SK-N-SH treated with all-trans-retinoic acid at 6 μM for 48 hours (cell line): ENCODE data around the gene CCDC57.

ENCODE experiments used
- ATAC-seq: fragments of 200-7000 bp; cut with Tn5 transposase; 3 replicates; pipeline ENCODE4 v1.9.1; 2020; ENCODE audit warnings: mild to moderate bottlenecking, moderate library complexity
- ARNTL ChIP-seq: fragments of 450-650 bp; formaldehyde crosslinking; IDR thresholded peaks from 2 replicates; pipeline ENCODE4 v1.5.0; 2020; ENCODE audit warnings: low read depth, mild to moderate bottlenecking, moderate library complexity, borderline replicate concordance
- BACH2 ChIP-seq: fragments of 250-450 bp; sonication (Bioruptor Pico); IDR thresholded peaks from 2 replicates; pipeline ENCODE4 v1.9.0; 2021; ENCODE audit warnings: mild to moderate bottlenecking, borderline replicate concordance
- CSDC2 ChIP-seq: fragments of 250-450 bp; sonication (Bioruptor Pico); IDR thresholded peaks from 2 replicates; pipeline ENCODE4 v1.5.0; 2020; ENCODE audit warnings: mild to moderate bottlenecking, moderate library complexity
- ESRRG ChIP-seq: fragments of 250-450 bp; sonication (Bioruptor Pico); IDR thresholded peaks from 2 replicates; pipeline ENCODE4 v1.6.1; 2021; ENCODE audit warnings: mild to moderate bottlenecking
- GLIS3 ChIP-seq: fragments of 250-450 bp; sonication (Bioruptor Pico); IDR thresholded peaks from 2 replicates; pipeline ENCODE4 v1.5.0; 2020; ENCODE audit warnings: mild to moderate bottlenecking, moderate library complexity
- ISL1 ChIP-seq: fragments of 250-450 bp; sonication (Bioruptor Pico); IDR thresholded peaks from 2 replicates; pipeline ENCODE4 v2.1.2; 2022; ENCODE audit warnings: mild to moderate bottlenecking, moderate library complexity
- OSR1 ChIP-seq: fragments of 250-450 bp; sonication (Bioruptor Pico); IDR thresholded peaks from 2 replicates; pipeline ENCODE4 v1.8.0; 2022; ENCODE audit warnings: moderate library complexity, mild to moderate bottlenecking, inconsistent platforms
- PPARA ChIP-seq: fragments of 250-450 bp; sonication (Bioruptor Pico); IDR thresholded peaks from 2 replicates; pipeline ENCODE4 v1.5.0; 2020; ENCODE audit warnings: mild to moderate bottlenecking, borderline replicate concordance
- RARB ChIP-seq: fragments of 250-450 bp; sonication (Bioruptor Pico); IDR thresholded peaks from 2 replicates; pipeline ENCODE4 v1.8.0; 2021; ENCODE audit warnings: mild to moderate bottlenecking, moderate library complexity
- TCF4 ChIP-seq: fragments of 250-450 bp; sonication (Bioruptor Pico); IDR thresholded peaks from 2 replicates; pipeline ENCODE4 v1.8.0; 2021; ENCODE audit warnings: mild to moderate bottlenecking, moderate library complexity, borderline replicate concordance
- ZC3H10 ChIP-seq: fragments of 250-450 bp; sonication (Bioruptor Pico); IDR thresholded peaks from 2 replicates; pipeline ENCODE4 v1.5.1; 2021; ENCODE audit warnings: mild to moderate bottlenecking, moderate library complexity
- ZFP3 ChIP-seq: fragments of 250-450 bp; sonication (Bioruptor Pico); IDR thresholded peaks from 2 replicates; pipeline ENCODE4 v1.5.0; 2020; ENCODE audit warnings: mild to moderate bottlenecking, moderate library complexity
- ZFP30 ChIP-seq: fragments of 450-650 bp; formaldehyde crosslinking; IDR thresholded peaks from 2 replicates; pipeline ENCODE4 v1.5.0; 2022; ENCODE audit warnings: mild to moderate bottlenecking, moderate library complexity
- ZNF70 ChIP-seq: fragments of 450-650 bp; formaldehyde crosslinking; IDR thresholded peaks from 2 replicates; pipeline ENCODE4 v1.5.0; 2020; ENCODE audit warnings: mild to moderate bottlenecking, moderate library complexity
- ZNF8 ChIP-seq: fragments of 450-650 bp; formaldehyde crosslinking; IDR thresholded peaks from 2 replicates; pipeline ENCODE4 v1.5.0; 2020; ENCODE audit warnings: mild to moderate bottlenecking, moderate library complexity
- TF ChIP-seq, protein P1 (sequence below): fragments of 250-450 bp; sonication (Bioruptor Pico); IDR thresholded peaks from 2 replicates; pipeline ENCODE4 v1.8.0; 2020; ENCODE audit warnings: mild to moderate bottlenecking, moderate library complexity, borderline replicate concordance
- TF ChIP-seq, protein P2 (sequence below): fragments of 250-450 bp; sonication (Bioruptor Pico); IDR thresholded peaks from 2 replicates; pipeline ENCODE4 v1.5.0; 2020; ENCODE audit warnings: mild to moderate bottlenecking, moderate library complexity
- TF ChIP-seq, protein P3 (sequence below): fragments of 250-450 bp; sonication (Bioruptor Pico); IDR thresholded peaks from 2 replicates; pipeline ENCODE4 v1.5.1; 2021; ENCODE audit warnings: mild to moderate bottlenecking, moderate library complexity
- TF ChIP-seq, protein P4 (sequence below): fragments of 250-450 bp; sonication (Bioruptor Pico); IDR thresholded peaks from 2 replicates; pipeline ENCODE4 v1.5.1; 2020; ENCODE audit warnings: low read depth, mild to moderate bottlenecking, moderate library complexity
- TF ChIP-seq, protein P5 (sequence below): fragments of 250-450 bp; sonication (Bioruptor Pico); IDR thresholded peaks from 2 replicates; pipeline ENCODE4 v1.8.0; 2021; ENCODE audit warnings: low read depth, mild to moderate bottlenecking, moderate library complexity, borderline replicate concordance

CCDC57 gene

DNA sequence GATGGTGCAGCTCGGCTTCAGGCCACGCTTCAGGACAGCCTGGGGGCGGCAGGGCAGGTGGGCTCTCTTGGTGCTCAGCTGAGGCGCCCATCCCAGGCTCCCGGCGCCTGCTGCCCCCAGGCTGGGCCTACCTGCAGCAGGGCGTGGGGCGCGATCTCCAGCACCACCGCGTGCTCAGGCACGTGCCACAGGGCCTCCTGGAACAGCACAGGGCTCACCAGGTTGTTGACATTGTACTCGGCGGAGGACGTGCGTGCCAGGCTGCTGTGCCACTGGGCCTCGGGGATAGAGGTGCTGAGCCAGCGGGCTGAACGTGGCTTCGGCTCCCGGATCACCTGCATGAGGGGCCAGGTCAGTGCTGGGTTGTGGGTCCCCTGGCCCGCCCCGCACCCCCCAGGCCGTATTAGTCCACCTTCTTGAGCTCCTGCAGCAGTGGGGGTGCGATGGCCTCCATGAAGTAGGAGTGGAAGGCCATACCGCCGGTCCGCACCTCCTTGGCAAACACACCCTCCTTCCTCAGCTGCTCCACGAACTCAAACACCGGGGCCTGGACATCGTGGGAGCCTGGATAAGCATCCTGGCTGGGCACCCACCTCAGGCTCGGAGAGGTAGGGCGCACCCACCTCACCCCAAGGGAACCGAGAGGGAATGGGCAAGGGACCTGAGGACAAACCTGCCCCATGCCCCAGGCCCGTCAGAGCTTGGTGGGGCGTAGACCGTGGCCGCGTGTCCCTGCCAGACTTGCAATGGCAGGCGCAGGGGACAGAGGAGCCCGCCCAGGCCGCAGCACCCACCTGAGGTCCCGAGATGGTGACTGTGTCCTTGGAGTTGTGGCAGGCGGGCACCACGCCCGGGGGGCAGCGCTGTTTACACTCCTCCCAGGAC is 123.6 kb downstream of the CCDC57 start:
- no peak for ATAC-seq

DNA sequence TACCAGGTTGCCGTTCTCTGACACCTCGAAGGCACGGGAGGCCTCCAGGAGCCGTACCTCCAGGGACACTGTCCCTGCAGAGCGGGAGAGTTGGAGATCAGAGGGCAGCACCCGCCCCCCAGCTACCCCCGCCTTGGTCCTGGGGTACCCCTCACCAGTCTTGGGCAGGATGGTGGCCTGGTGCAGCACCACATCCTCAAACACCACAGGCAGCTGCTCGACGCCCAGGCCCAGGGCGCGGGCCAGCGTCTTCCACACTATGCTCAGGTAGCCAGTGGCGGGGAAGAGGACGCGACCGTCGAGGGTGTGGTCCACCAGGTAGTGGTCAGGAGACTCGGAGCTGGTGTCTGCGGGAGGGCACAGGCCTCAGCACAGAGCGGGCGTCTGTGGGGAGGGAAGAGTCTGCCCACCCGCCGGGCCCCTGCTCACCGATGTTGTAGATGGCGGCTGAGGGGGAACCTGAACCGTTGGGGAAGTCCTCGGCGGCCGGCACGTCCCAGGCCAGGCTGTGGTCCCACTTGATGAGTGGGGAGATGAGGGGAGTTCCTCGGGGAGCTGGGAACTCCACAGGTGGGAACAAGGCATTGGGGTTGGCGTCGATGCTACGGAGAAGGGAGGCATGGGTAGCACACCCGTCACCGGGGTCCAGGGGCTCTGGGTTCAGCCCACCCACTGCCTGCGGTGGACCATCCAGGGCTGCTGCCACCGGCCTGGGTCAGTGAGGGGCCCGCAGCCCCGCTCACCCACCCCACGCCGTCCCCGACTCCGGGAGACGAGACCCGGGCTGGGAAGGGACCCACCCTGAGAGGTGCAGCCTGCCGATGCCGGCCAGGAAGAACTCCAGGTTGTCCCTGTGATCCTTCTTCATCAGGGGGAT is 124.4 kb downstream of the CCDC57 start:
- ATAC-seq = no peak
- no peak for TF ChIP-seq ZNF8 (CRISPR knock-in tag)
- no peak for TF ChIP-seq RARB (CRISPR knock-in tag)
- TF ChIP-seq BACH2 = no peak
- no peak for TF ChIP-seq TCF4 (CRISPR knock-in tag)
- no peak for TF ChIP-seq ZC3H10 (CRISPR knock-in tag)
- no peak for TF ChIP-seq ZFP30 (CRISPR knock-in tag)
- TF ChIP-seq, protein P1, sequence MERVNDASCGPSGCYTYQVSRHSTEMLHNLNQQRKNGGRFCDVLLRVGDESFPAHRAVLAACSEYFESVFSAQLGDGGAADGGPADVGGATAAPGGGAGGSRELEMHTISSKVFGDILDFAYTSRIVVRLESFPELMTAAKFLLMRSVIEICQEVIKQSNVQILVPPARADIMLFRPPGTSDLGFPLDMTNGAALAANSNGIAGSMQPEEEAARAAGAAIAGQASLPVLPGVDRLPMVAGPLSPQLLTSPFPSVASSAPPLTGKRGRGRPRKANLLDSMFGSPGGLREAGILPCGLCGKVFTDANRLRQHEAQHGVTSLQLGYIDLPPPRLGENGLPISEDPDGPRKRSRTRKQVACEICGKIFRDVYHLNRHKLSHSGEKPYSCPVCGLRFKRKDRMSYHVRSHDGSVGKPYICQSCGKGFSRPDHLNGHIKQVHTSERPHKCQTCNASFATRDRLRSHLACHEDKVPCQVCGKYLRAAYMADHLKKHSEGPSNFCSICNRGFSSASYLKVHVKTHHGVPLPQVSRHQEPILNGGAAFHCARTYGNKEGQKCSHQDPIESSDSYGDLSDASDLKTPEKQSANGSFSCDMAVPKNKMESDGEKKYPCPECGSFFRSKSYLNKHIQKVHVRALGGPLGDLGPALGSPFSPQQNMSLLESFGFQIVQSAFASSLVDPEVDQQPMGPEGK (CRISPR knock-in tag) = no peak
- TF ChIP-seq, protein P2, sequence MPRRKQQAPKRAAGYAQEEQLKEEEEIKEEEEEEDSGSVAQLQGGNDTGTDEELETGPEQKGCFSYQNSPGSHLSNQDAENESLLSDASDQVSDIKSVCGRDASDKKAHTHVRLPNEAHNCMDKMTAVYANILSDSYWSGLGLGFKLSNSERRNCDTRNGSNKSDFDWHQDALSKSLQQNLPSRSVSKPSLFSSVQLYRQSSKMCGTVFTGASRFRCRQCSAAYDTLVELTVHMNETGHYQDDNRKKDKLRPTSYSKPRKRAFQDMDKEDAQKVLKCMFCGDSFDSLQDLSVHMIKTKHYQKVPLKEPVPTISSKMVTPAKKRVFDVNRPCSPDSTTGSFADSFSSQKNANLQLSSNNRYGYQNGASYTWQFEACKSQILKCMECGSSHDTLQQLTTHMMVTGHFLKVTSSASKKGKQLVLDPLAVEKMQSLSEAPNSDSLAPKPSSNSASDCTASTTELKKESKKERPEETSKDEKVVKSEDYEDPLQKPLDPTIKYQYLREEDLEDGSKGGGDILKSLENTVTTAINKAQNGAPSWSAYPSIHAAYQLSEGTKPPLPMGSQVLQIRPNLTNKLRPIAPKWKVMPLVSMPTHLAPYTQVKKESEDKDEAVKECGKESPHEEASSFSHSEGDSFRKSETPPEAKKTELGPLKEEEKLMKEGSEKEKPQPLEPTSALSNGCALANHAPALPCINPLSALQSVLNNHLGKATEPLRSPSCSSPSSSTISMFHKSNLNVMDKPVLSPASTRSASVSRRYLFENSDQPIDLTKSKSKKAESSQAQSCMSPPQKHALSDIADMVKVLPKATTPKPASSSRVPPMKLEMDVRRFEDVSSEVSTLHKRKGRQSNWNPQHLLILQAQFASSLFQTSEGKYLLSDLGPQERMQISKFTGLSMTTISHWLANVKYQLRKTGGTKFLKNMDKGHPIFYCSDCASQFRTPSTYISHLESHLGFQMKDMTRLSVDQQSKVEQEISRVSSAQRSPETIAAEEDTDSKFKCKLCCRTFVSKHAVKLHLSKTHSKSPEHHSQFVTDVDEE (CRISPR knock-in tag) = no peak
- TF ChIP-seq ESRRG = no peak
- TF ChIP-seq ARNTL (CRISPR knock-in tag) = no peak
- no peak for TF ChIP-seq ISL1 (CRISPR knock-in tag)
- TF ChIP-seq, protein P3, sequence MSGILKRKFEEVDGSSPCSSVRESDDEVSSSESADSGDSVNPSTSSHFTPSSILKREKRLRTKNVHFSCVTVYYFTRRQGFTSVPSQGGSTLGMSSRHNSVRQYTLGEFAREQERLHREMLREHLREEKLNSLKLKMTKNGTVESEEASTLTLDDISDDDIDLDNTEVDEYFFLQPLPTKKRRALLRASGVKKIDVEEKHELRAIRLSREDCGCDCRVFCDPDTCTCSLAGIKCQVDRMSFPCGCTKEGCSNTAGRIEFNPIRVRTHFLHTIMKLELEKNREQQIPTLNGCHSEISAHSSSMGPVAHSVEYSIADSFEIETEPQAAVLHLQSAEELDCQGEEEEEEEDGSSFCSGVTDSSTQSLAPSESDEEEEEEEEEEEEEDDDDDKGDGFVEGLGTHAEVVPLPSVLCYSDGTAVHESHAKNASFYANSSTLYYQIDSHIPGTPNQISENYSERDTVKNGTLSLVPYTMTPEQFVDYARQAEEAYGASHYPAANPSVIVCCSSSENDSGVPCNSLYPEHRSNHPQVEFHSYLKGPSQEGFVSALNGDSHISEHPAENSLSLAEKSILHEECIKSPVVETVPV = no peak

More for the DNA sequence above, 123.6 kb downstream of the CCDC57 start:
- TF ChIP-seq, protein P4, sequence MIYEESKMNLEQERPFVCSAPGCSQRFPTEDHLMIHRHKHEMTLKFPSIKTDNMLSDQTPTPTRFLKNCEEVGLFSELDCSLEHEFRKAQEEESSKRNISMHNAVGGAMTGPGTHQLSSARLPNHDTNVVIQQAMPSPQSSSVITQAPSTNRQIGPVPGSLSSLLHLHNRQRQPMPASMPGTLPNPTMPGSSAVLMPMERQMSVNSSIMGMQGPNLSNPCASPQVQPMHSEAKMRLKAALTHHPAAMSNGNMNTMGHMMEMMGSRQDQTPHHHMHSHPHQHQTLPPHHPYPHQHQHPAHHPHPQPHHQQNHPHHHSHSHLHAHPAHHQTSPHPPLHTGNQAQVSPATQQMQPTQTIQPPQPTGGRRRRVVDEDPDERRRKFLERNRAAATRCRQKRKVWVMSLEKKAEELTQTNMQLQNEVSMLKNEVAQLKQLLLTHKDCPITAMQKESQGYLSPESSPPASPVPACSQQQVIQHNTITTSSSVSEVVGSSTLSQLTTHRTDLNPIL (CRISPR knock-in tag) = no peak
- TF ChIP-seq, protein P2 (CRISPR knock-in tag) = no peak
- TF ChIP-seq, protein P1 (CRISPR knock-in tag) = no peak
- TF ChIP-seq TCF4 (CRISPR knock-in tag) (no peak), CSDC2 (CRISPR knock-in tag) (no peak), ESRRG (no peak), BACH2 (no peak), GLIS3 (CRISPR knock-in tag) (no peak), RARB (CRISPR knock-in tag) (no peak), ZC3H10 (CRISPR knock-in tag) (no peak), ARNTL (CRISPR knock-in tag) (no peak), ZNF8 (CRISPR knock-in tag) (no peak), ZFP3 (CRISPR knock-in tag) (no peak), ISL1 (CRISPR knock-in tag) (no peak), PPARA (no peak), ZNF70 (no peak), ZFP30 (CRISPR knock-in tag) (no peak), OSR1 (no peak)
- TF ChIP-seq, protein P5, sequence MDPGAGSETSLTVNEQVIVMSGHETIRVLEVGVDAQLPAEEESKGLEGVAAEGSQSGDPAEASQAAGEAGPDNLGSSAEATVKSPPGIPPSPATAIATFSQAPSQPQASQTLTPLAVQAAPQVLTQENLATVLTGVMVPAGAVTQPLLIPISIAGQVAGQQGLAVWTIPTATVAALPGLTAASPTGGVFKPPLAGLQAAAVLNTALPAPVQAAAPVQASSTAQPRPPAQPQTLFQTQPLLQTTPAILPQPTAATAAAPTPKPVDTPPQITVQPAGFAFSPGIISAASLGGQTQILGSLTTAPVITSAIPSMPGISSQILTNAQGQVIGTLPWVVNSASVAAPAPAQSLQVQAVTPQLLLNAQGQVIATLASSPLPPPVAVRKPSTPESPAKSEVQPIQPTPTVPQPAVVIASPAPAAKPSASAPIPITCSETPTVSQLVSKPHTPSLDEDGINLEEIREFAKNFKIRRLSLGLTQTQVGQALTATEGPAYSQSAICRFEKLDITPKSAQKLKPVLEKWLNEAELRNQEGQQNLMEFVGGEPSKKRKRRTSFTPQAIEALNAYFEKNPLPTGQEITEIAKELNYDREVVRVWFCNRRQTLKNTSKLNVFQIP = no peak
